Mucosa of stomach (tissue), 1 donor: Measurements from ENCODE around the gene SLC25A1.
"Not testable (repeated sequence)": the region's sequence is repeated elsewhere in the genome, so short reads cannot be mapped to it uniquely, and the experiment has no call there.

Experiments
- H3K27me3 ChIP-seq: one replicate; pipeline ENCODE4 v1.7.0; 2013; ENCODE audit warnings: mild to moderate bottlenecking, low read length; ENCODE audit not compliant: control insufficient read depth, insufficient read depth
- H3K36me3 ChIP-seq: one replicate; pipeline ENCODE4 v1.7.0; 2013; ENCODE audit warnings: low read length; ENCODE audit not compliant: control insufficient read depth, insufficient read depth
- H3K4me1 ChIP-seq: one replicate; pipeline ENCODE4 v1.7.0; 2013; ENCODE audit warnings: mild to moderate bottlenecking, low read length; ENCODE audit not compliant: control insufficient read depth, insufficient read depth
- H3K4me3 ChIP-seq: one replicate; pipeline ENCODE4 v1.7.0; 2013; ENCODE audit warnings: low read length
- H3K9ac ChIP-seq: one replicate; pipeline ENCODE4 v1.7.0; 2013; ENCODE audit warnings: mild to moderate bottlenecking, low read length, moderate library complexity
- H3K9me3 ChIP-seq: one replicate; pipeline ENCODE4 v1.7.0; 2013; ENCODE audit warnings: mild to moderate bottlenecking, low read length, moderate library complexity; ENCODE audit not compliant: control insufficient read depth
- donor health status: Pancreatic carcinoma.

Gene SLC25A1

DNA sequence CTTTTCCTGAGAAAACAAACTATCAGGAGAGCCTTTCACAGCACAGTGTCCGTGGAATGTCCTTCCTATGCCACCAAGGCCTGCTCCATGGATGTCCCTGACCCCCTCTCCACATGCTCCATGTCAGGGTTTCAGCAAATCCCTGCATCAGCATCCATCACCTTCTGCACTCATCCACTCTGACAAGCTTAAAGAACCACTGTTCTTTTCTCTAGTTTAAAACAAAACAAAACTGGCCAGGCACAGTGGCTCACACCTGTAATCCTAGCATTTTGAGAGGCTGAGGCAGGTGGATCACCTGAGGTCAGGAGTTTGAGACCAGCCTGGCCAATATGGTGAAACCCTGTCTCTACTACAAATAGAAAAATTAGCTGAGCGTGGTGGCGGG is 24.3 kb upstream of the SLC25A1 start:
- not testable (repeated sequence) for H3K9me3 ChIP-seq, H3K36me3 ChIP-seq, H3K9ac ChIP-seq, H3K27me3 ChIP-seq, H3K4me3 ChIP-seq, H3K4me1 ChIP-seq

GRCh38 chr22:19201869-19202798 is 23.6 kb upstream of the SLC25A1 start:
- Histone ChIP-seq H3K9ac (no peak overlapping the region), H3K4me1 (no peaks in the 10 kb centered on the region), H3K36me3 (no peaks in the 10 kb centered on the region)

DNA sequence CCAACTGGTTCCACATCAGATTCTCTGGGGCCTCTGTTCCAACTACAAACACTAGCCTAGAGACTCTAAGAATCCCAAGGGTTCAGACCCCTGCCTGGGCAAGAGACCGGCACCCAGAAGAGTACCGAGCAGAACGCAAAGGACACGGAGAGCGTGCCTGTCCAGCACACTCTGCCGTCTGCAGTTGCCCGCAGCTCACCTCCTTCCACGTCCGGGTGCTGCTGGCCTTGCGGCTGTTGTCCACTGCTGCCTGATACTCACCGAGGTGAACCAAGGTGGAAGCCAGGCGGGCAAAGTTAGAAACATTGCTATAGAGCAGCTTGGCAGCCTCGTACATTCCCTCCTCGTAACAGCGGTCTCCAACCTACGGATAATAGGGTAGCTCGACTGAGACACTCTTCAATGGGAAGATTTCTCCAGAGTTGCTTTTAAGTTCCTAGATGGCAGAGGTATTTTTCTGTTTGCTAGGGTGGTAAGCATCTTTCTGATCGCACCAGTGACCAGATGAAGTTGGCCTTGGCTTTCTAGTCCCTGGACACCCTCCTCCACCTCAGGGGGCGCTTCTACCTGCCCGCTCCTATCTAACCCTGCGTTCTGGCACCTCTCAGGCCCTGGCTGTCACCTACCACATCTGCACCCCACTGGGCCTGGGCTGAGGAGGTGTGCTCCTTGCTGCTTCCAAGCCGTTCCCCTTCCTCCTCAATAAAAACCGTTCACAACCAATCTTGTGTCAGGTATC is 22.8 kb upstream of the SLC25A1 start:
- Histone ChIP-seq H3K9ac (no peak overlapping the region), H3K4me3 (no peak overlapping the region), H3K9me3 (no peaks in the 10 kb centered on the region), H3K36me3 (no peaks in the 10 kb centered on the region), H3K27me3 (no peaks in the 10 kb centered on the region), H3K4me1 (no peaks in the 10 kb centered on the region)

More at GRCh38 chr22:19201869-19202798, 23.6 kb upstream of the SLC25A1 start:
- no peaks in the 10 kb centered on the region for H3K9me3 ChIP-seq
- H3K4me3 ChIP-seq, result no peak overlapping the region
- H3K27me3 ChIP-seq, result no peaks in the 10 kb centered on the region

DNA sequence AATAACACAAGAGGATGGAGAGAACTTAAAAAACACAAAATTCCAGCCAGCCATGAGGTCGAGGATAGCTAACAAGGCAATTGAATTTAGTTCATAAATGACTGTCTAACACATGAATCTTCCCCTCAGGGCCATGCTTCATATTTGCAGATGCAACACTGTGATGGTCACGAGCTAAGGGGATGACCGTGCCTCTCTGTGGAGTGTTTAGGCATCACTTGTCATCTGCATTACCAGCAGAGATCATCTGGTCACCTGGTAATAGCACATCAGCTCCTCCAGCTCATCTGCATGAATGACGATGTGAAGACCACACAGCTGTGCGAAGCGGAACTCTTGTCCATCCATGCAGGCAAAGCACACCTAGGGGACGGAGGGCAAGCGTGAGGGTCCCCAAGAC is 20.9 kb upstream of the SLC25A1 start:
- H3K9me3 ChIP-seq, result no peaks in the 10 kb centered on the region
- H3K9ac ChIP-seq, result no peak overlapping the region
- H3K4me1 ChIP-seq, result no peaks in the 10 kb centered on the region
- no peak overlapping the region for H3K4me3 ChIP-seq
- H3K27me3 ChIP-seq, result no peaks in the 10 kb centered on the region
- no peaks in the 10 kb centered on the region for H3K36me3 ChIP-seq

- Histone ChIP-seq H3K27me3 (no peaks in the 10 kb centered on the region), H3K4me1 (no peaks in the 10 kb centered on the region), H3K9me3 (no peaks in the 10 kb centered on the region), H3K9ac (no peak overlapping the region), H3K4me3 (no peak overlapping the region), H3K36me3 (no peaks in the 10 kb centered on the region)
These were observed 19.7 kb upstream of the SLC25A1 start for GRCh38 chr22:19197997-19198865.

DNA sequence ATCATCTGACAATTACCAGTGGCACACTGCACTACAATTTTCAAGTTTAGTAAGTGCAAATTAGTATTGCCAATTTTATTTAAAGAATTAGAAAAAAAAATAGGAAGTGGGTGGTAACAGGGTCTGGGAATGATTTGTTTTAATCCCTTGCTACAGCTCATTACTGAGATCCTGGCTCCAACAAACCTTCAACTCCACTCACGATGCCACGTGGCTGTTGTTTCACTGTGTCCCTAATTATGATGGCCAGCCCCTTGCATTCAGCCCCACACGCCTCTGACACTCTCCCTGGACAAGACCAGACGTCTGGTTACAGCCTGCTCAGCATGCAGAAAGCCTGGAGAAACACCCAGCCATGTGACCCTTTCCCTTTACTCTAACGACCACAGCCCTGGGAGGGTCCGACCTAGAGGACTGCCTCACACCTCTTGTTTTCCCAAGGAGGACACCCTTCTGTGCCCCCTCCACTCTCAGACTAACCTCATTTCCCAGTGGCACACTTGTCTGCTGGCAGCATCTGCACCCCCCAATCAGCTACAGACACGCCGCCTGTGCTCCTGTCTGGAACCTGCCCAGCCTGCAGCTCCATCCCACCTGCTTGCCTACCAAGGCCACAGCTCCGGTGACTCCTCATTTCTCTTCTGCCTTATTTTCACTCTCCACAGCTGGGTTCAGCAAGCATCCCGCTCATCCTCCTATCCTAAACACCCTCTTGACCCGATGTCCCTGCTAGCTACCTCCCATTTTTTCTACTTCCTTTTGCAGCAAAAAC is 18.5 kb upstream of the SLC25A1 start:
- no peaks in the 10 kb centered on the region for H3K4me1 ChIP-seq
- H3K27me3 ChIP-seq, result no peaks in the 10 kb centered on the region
- H3K4me3 ChIP-seq, result no peak overlapping the region
- no peak overlapping the region for H3K9ac ChIP-seq
- no peaks in the 10 kb centered on the region for H3K36me3 ChIP-seq
- no peaks in the 10 kb centered on the region for H3K9me3 ChIP-seq

GRCh38 chr22:19195796-19196731 is 17.5 kb upstream of the SLC25A1 start:
- Histone ChIP-seq H3K9me3 (no peaks in the 10 kb centered on the region), H3K27me3 (no peaks in the 10 kb centered on the region), H3K9ac (no peak overlapping the region), H3K36me3 (no peaks in the 10 kb centered on the region), H3K4me3 (no peak overlapping the region), H3K4me1 (no peaks in the 10 kb centered on the region)

DNA sequence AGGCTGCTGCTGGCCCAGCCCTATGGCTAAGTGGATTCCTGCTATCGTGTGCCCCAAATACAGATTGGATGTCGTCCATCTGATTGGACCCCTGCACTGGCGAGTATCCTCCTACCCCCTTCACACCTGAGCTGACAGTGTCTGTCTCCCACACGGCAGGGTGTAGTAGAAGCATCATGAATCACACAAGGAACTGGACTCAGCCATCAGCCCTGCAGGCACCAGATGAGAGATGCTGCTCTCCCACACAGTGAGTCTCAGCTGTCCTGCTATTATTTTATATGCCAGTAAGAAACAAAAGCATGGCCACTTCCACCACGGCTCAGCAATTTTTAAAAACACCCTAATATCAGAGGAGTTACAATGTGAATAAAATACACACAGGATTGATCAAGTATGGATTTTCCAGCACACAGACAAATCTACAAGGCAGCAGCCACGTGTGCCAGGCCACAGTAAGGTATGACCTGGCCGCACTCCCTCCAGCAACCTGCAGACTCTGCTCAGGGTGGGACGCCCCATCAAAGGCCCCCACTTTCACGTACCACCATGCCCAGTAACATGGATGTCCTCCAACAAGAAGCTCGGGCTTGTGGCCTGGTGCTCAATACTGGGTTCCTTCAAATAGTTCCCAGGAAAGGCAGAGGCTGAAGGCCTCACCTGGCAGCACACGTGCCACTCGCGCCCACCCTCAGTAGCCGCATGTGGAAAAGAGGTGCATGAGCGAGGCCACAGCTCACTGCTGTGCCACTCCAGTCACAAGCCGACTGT is 16.4 kb upstream of the SLC25A1 start:
- Histone ChIP-seq H3K36me3 (no peaks in the 10 kb centered on the region), H3K9me3 (no peaks in the 10 kb centered on the region), H3K4me1 (no peaks in the 10 kb centered on the region), H3K27me3 (no peaks in the 10 kb centered on the region), H3K9ac (no peak overlapping the region), H3K4me3 (no peak overlapping the region)

DNA sequence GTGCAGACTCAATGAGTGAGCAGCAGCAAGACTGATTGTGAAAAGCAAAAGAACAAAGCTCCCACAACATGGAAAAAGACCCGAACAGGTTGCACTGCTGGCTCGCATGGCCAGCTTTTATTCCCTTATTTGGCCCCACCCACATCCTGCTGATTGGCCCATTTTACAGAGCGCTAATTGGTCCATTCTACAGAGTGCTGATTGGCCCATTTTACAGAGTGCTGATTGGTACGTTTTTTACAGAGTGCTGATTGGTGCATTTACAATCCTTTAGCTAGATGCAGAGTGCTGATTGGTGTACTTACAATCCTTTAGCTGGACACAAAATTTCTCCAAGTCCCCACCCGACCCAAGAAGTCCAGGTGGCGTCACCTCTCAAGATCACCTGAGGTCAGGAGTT is 15.3 kb upstream of the SLC25A1 start:
- H3K27me3 ChIP-seq, result no peaks in the 10 kb centered on the region
- no peaks in the 10 kb centered on the region for H3K36me3 ChIP-seq
- H3K9me3 ChIP-seq, result no peaks in the 10 kb centered on the region
- H3K4me3 ChIP-seq, result no peak overlapping the region
- no peak overlapping the region for H3K9ac ChIP-seq
- no peaks in the 10 kb centered on the region for H3K4me1 ChIP-seq
